RWPE1 (cell line): Measurements from ENCODE around the gene PCDH7.
A peak's percentile ranks its signal among the peaks of the same experiment; 100 is the strongest.

ENCODE experiments used
- CTCF ChIA-PET: fragments of 350-600 bp; sonication (Branson Sonifier 250); formaldehyde crosslinking; extraction: SDS; loops from one replicate; lab custom pipeline; 2021; lab: Yijun Ruan, JAX
- POLR2A ChIA-PET: fragments of 400-600 bp; formaldehyde crosslinking; extraction: SDS; loops from one replicate; lab custom pipeline; 2020; ENCODE audit warnings: antibody characterized with exemption; ENCODE audit not compliant: low non-redundant PET; lab: Yijun Ruan, JAX
- DNase-seq: peaks from one replicate; pipeline ENCODE4 v3.0.0; 2012; ENCODE audit warnings: low spot score
- H3K27ac ChIP-seq: fragments of 450-650 bp; 2 replicates; pipeline ENCODE4 v1.5.1; 2017
- TF ChIP-seq, protein P1 (sequence below): fragments of 450-650 bp; conservative IDR thresholded peaks from 2 replicates; pipeline ENCODE4 v1.5.1; 2017; ENCODE audit warnings: low read depth, mild to moderate bottlenecking

Gene PCDH7

DNA sequence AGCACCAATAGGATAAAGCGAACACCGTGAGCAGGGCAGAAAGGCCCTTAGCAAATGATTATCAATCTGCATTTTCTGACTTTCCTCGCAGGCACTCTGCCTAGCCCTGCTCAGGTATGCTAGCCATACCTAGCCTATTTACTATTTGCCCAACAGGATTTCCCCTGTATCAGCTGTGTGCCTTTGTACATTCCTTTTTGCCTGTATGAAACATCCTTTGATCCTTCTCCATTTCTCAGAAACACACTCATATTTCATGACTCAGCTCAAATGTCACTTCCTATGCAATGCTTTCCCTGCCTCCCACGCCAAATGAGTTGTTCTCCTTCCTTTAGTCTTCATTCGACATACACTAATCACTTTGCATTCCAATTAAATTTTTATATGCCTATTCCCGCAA is 37.2 kb downstream of the PCDH7 start:
- TF ChIP-seq, protein P1, sequence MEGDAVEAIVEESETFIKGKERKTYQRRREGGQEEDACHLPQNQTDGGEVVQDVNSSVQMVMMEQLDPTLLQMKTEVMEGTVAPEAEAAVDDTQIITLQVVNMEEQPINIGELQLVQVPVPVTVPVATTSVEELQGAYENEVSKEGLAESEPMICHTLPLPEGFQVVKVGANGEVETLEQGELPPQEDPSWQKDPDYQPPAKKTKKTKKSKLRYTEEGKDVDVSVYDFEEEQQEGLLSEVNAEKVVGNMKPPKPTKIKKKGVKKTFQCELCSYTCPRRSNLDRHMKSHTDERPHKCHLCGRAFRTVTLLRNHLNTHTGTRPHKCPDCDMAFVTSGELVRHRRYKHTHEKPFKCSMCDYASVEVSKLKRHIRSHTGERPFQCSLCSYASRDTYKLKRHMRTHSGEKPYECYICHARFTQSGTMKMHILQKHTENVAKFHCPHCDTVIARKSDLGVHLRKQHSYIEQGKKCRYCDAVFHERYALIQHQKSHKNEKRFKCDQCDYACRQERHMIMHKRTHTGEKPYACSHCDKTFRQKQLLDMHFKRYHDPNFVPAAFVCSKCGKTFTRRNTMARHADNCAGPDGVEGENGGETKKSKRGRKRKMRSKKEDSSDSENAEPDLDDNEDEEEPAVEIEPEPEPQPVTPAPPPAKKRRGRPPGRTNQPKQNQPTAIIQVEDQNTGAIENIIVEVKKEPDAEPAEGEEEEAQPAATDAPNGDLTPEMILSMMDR: no peak
- H3K27ac ChIP-seq: no peak overlapping the region
- ChIA-PET CTCF (interaction anchor here (0.7 kb wide), 1 partner anchor 35 kb away, joined by 4 read pairs; no protein-coding TSS in a partner anchor), POLR2A (no interaction called here)
- peak; percentile 87 for DNase-seq

DNA sequence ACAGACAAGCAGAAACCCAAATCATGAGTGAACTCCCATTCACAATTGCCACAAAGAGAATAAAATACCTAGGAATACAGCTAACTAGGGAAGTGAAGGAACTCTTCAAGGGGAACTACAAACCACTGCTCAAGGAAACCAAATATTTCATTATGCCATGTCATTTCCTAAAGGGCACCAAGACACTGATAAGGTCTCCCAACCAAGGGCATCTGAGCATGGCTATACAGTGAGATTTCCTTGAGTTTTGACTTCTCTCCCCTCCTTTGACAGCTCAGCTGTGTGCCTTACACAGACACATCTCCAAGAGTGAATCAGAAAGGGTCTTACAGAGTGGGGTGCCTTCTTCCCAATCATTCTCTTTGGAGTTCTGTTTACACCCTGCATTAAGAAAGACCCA is 40.4 kb downstream of the PCDH7 start:
- DNase-seq: no peak
- POLR2A ChIA-PET: no interaction called here
- TF ChIP-seq, protein P1: no peak
- CTCF ChIA-PET: interaction anchor here (1.5 kb wide), 1 partner anchor 39 kb away, joined by 4 read pairs; no protein-coding TSS in a partner anchor
- H3K27ac ChIP-seq: no peak overlapping the region

DNA sequence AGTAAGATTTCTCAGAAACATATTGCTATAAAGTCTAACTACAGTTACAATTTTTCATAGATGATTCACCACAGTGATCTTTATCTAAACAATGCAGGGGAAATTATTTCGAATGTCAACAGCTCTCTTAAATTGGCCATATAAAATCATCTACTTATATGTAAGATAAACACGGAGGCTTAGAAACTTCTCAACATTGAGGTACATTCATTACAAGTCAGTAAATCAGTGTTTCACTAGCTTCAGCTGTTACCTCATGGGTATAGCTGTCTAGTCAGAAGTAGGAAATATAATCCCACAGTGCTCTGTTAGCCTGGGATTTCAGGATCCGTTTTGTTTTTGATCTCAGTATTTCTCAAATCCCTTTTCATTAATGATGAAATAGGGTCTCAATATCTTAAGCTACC is 43.2 kb downstream of the PCDH7 start:
- H3K27ac ChIP-seq: no peak overlapping the region
- no peak for DNase-seq
- TF ChIP-seq, protein P1: no peak
- ChIA-PET POLR2A (no interaction called here), CTCF (interaction anchor here (0.6 to 0.7 kb wide), 2 partner anchors 48 to 229 kb away, joined by 3 to 6 read pairs; no protein-coding TSS in a partner anchor)

DNA sequence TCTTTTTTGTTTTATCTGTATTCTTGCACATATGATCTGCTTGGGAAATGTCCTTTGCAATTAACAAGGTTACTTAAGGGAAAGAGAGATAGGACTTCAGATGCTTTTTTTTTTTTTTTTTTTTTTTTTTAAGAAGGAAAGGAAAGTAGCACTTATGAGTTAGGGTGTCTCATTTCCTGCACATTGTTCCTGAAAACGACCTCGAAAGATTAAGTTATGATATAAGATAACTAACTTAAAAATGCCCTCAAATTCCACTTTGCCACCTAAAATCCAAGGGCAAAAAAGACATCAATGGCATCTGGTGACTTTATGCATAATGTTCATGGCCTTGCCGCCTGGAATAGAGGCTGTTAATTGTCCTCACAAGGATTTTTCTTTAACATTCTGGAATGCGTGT is 44.9 kb downstream of the PCDH7 start:
- ChIA-PET CTCF (no interaction called here), POLR2A (no interaction called here)
- no peak for DNase-seq
- no peak overlapping the region for H3K27ac ChIP-seq
- TF ChIP-seq, protein P1: no peak

DNA sequence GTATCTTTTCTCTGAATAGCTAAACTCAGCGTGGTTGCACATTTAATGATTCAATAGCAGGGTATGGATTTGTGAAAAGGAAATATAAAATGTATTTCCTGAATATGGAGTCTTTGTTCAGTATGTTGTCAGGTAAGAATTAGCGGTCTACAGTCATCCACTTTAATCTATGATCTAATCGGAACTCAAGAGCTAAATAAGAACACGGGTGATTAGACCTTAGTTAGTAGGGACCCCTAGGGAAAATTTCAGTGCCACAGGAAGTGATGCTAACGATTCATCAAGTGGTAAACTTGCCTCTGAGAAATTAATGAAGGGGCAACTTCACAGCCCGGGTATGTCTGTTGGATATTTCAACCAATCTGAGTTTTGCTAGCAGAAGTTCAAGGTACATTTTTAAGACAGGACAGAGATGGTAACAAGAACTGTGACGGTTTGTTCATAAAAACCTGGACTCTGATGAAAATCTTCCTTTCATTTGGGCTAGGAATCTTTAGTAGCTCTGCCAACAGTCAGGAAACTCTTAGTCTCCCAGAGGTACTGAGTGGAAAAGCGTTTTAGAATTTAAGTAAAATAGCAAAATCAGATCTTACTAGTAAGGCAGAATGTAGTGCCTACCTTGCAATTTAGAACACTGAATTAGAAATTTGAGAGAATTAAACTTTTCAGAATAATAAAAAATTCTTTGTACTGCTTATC is 47.1 kb downstream of the PCDH7 start:
- CTCF ChIA-PET: no interaction called here
- no peak overlapping the region for H3K27ac ChIP-seq
- DNase-seq: no peak
- TF ChIP-seq, protein P1: no peak
- POLR2A ChIA-PET: no interaction called here

DNA sequence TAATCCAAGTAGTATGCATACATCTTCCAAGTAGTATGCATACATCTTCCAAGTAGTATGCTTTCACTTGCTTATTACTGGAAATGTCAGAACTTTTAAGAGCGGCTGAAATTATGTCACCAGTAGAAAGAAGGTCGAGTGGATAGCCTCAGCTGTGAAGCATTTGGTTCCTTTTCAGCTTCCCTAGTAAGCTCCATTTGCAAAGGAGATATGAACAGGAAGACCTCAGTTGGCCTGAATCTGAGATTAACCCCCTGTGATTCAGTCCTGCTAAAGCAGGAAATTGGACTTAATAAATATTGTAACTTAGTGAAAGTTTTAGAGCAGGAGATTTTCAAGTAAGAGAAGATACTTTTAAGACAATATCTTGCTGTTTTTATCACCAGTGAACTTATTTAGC is 48.1 kb downstream of the PCDH7 start:
- TF ChIP-seq, protein P1: no peak
- ChIA-PET CTCF (interaction anchor here (0.6 kb wide), 1 partner anchor 387 kb away, joined by 3 read pairs; no protein-coding TSS in a partner anchor), POLR2A (no interaction called here)
- DNase-seq: no peak
- no peak overlapping the region for H3K27ac ChIP-seq
